Cardiac muscle cell (in vitro differentiated cells and primary cell): ENCODE results near the gene TIMM50. TPM values are rescaled to one million over a fixed set of nuclear protein-coding genes. Genes with fewer than 3 reads are reported as not detected.

ENCODE experiments used
- DNase-seq, 2 donors: peaks; one replicate each; pipeline versions ENCODE4 v3.0.0 to v3.0.0-alpha.2; 2010 to 2017; ENCODE audit warnings: low read depth in 1 of 2, low spot score in 1 of 2
- H3K27ac ChIP-seq: fragments of 200-600 bp; sonication (generic); 2 replicates; pipeline ENCODE4 v1.5.1; 2016
- H3K27me3 ChIP-seq: fragments of 200-600 bp; sonication (generic); 2 replicates; pipeline ENCODE4 v1.6.0; 2016; ENCODE audit warnings: control low read depth
- H3K36me3 ChIP-seq: fragments of 200-600 bp; sonication (generic); 2 replicates; pipeline ENCODE4 v1.5.1; 2016; ENCODE audit warnings: control low read depth
- H3K4me1 ChIP-seq: fragments of 200-600 bp; sonication (generic); 2 replicates; pipeline ENCODE4 v1.8.1; 2017; ENCODE audit warnings: low read depth, mild to moderate bottlenecking, mixed run types
- H3K4me3 ChIP-seq: fragments of 200-600 bp; sonication (generic); 2 replicates; pipeline ENCODE4 v1.5.1; 2016; ENCODE audit warnings: mild to moderate bottlenecking
- H3K9me3 ChIP-seq: fragments of 200-600 bp; sonication (generic); 2 replicates; pipeline ENCODE4 v1.5.1; 2017; ENCODE audit warnings: low read depth, mild to moderate bottlenecking, control low read depth
- polyA plus RNA-seq: library from polyadenylated mRNA; unstranded; fragments of >200 nt; fragmentation: Nextera tagmentation; extraction: Ambion mirVana; gene quantifications from 2 replicates; pipeline ENCODE4 v1.2.1, GENCODE V29; 2016
- total RNA-seq: library from RNA; depleted of rRNA; stranded (reverse); fragments of >200 nt; gene quantifications from 2 replicates; pipeline ENCODE4 v1.2.3, GENCODE V29; 2016
- TF ChIP-seq, protein P1 (sequence below): IDR thresholded peaks from 2 replicates; pipeline ENCODE4 v1.5.1; 2012; ENCODE audit warnings: low read depth, mild to moderate bottlenecking, low read length

TIMM50 gene
- total and polyA plus RNA-seq, 2 experiments from 2014 or later = 80.4 to 93.3 TPM

DNA sequence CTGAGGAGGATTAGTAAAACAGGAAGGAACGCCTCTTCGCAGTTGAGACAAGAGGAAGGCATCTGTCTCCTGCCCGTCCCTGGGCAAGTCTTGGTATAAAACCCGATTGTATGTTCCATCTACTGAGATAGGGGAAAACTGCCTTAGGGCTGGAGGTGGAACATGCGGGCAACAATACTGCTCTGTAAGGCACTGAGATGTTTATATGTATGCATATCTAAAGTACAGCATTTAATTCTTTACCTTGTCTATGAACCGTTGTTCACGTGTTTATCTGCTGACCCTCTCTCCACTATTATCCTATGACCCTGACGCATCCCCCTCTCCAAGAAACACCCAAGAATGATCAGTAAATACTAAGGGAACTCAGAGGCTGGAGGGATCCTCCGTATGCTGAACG, 722 bp upstream of the TIMM50 start:
- H3K9me3 ChIP-seq = no peaks in the 10 kb centered on the region
- H3K4me1 ChIP-seq = peaks cover 12% of the 10 kb centered on the region
- peak overlapping the region; percentile 59 for H3K27ac ChIP-seq
- DNase-seq = no peak
- no peak overlapping the region for H3K4me3 ChIP-seq
- H3K27me3 ChIP-seq = no peaks in the 10 kb centered on the region
- TF ChIP-seq, protein P1, sequence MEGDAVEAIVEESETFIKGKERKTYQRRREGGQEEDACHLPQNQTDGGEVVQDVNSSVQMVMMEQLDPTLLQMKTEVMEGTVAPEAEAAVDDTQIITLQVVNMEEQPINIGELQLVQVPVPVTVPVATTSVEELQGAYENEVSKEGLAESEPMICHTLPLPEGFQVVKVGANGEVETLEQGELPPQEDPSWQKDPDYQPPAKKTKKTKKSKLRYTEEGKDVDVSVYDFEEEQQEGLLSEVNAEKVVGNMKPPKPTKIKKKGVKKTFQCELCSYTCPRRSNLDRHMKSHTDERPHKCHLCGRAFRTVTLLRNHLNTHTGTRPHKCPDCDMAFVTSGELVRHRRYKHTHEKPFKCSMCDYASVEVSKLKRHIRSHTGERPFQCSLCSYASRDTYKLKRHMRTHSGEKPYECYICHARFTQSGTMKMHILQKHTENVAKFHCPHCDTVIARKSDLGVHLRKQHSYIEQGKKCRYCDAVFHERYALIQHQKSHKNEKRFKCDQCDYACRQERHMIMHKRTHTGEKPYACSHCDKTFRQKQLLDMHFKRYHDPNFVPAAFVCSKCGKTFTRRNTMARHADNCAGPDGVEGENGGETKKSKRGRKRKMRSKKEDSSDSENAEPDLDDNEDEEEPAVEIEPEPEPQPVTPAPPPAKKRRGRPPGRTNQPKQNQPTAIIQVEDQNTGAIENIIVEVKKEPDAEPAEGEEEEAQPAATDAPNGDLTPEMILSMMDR = no peak
- peaks cover 14% of the 10 kb centered on the region for H3K36me3 ChIP-seq

DNA sequence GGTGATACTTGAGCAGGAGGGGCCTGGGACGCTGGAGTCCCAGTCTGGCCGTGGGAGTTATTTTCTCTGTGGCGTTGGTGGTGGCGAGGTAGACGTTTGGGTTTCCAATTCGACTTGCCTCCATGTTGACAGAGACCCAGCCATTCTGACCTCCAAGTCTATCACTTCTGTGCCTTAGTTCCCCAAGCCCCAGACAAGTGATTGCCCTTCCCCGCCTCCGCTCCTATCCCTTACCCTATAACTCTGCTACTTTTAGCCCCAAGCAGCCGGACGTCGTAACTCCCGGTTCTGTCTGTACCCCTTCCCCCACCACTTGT, 549 bp downstream of the TIMM50 start:
- TF ChIP-seq, protein P1 = no peak
- Histone ChIP-seq H3K9me3 (no peaks in the 10 kb centered on the region), H3K27me3 (no peaks in the 10 kb centered on the region), H3K36me3 (peaks cover 16% of the 10 kb centered on the region), H3K4me1 (peaks cover 12% of the 10 kb centered on the region), H3K27ac (peak overlapping the region; percentile 95), H3K4me3 (peak overlapping the region; percentile 89)
- DNase-seq = peak in 1 of 2 donors; percentile 7

DNA sequence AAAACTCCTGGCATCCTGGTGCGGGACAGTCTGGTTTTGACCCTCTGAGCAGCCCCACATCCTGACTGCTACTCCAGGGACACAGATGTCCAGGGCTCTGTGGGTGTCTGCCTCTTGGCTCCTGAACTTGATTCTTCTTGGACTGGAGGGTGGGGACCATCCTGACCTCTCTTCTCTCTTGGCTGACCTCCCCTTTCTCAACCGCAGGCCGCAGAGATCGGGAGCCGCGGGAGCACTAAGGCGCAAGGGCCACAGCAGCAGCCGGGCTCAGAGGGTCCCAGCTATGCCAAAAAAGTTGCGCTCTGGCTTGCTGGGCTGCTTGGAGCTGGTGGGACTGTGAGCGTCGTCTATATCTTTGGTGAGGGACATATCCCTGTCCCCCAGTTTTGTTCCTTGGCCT, 1.0 kb downstream of the TIMM50 start:
- peaks cover 12% of the 10 kb centered on the region for H3K4me1 ChIP-seq
- H3K9me3 ChIP-seq = no peaks in the 10 kb centered on the region
- peaks cover 14% of the 10 kb centered on the region for H3K36me3 ChIP-seq
- peak overlapping the region; percentile 95 for H3K27ac ChIP-seq
- H3K4me3 ChIP-seq = peak overlapping the region; percentile 89
- H3K27me3 ChIP-seq = no peaks in the 10 kb centered on the region
- TF ChIP-seq, protein P1 = no peak
- no peak for DNase-seq

DNA sequence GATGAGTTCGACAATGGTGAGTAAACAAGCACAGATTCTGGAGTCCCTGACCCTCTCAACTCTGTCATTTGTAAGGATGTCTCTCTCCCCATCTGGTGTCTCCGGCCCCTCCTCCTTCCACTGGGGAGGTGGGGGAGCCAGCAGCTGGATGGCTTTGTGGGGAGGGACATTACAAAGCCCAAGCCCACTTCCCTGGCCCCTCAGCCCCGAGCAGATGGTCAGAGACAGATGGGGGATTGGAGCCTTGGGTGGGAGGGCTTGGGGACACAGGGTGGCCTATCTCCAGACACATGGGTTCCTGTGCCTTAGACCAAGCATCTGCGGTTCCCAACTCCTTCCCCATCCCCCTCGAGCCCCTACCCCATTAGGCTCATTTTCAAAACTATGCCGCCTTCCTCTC, 2.5 kb downstream of the TIMM50 start:
- Histone ChIP-seq H3K4me3 (no peak overlapping the region), H3K27me3 (no peaks in the 10 kb centered on the region), H3K36me3 (peaks cover 22% of the 10 kb centered on the region), H3K27ac (no peak overlapping the region), H3K9me3 (no peaks in the 10 kb centered on the region), H3K4me1 (peaks cover 12% of the 10 kb centered on the region)
- TF ChIP-seq, protein P1 = no peak
- no peak for DNase-seq

- Histone ChIP-seq H3K4me1 (no peaks in the 10 kb centered on the region), H3K27ac (no peak overlapping the region), H3K36me3 (peaks cover 32% of the 10 kb centered on the region), H3K27me3 (no peaks in the 10 kb centered on the region), H3K4me3 (no peak overlapping the region), H3K9me3 (no peaks in the 10 kb centered on the region)
- DNase-seq = no peak
- TF ChIP-seq, protein P1 = no peak
Measured at GRCh38 chr19:39489756-39490155, 9.1 kb downstream of the TIMM50 start.

DNA sequence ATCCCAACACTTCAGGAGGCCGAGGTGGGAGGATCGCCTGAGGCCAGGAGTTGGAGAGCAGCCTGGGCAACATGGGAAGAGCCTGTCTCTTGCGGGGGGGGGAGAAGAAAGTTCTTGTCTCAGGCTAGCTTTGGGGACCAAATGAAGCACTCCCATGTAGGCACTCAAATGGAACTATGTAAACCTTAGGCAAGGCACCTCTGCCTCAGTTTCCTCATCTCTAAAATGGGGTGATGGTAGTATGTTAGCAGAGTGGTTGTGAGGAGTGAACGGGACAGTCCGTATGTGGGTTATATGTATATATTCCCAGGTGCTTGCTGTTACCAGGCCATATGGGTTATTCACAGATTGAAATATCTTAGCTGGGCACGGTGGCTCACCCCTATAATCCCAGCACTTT, 11.6 kb downstream of the TIMM50 start:
- Histone ChIP-seq H3K4me3 (no peak overlapping the region), H3K4me1 (no peaks in the 10 kb centered on the region), H3K9me3 (no peaks in the 10 kb centered on the region), H3K27ac (no peak overlapping the region), H3K27me3 (no peaks in the 10 kb centered on the region), H3K36me3 (peaks cover 24% of the 10 kb centered on the region)
- TF ChIP-seq, protein P1 = no peak
- DNase-seq = no peak
